ENCODE data around the gene CYTH3. TPM values are rescaled to one million over a fixed set of nuclear protein-coding genes. Genes with fewer than 3 reads are reported as not detected.

CYTH3 gene
- total RNA-seq, 1 donor from 2014 or later: 0.98 TPM

GRCh38 chr7:6258440-6259182, 13.8 kb downstream of the CYTH3 start:
- intact Hi-C loops (cut with micrococcal nuclease): no loop called here

- intact Hi-C loops (cut with micrococcal nuclease): no loop called here
Observed at GRCh38 chr7:6257675-6258074, 14.7 kb downstream of the CYTH3 start.

DNA sequence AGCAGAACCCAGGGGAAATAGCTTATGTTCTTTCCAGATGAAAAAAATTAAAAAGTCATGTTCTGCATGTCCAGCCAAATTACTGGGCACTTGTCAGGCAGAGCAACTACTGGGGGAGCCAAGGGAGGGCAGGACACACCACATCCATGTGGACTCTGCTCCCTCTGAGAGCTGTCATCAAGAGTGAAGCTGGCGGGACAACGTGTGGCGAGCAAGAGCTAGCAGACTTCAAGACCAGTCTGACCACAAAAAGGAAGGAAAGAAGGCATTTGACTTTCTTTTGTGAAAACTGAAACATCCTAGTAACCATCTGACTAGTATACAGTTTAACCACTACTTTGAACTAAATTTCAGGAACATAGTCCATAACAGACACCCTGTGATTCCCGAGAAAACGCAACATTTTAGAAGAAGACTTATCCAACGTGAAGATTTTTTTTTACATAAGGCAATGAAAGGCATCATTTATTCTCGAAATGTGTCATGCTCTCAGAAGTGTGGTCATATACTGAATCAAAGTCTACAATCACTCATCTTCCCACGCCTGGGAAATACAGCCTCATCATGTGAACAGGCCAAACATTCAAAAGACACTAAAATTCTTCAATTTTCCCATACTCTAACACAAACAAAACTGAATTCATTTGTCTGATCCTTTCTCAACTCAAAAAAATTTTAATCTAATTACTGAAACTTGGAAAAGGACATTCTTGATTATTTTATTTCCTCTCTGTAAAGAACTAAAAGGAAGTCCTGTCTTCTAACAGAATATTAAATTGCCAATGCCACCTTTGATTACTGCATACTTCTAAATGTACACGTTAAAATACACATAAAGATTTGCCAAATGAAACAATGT, 15.5 kb downstream of the CYTH3 start:
- intact Hi-C loops (cut with micrococcal nuclease): no loop called here

DNA sequence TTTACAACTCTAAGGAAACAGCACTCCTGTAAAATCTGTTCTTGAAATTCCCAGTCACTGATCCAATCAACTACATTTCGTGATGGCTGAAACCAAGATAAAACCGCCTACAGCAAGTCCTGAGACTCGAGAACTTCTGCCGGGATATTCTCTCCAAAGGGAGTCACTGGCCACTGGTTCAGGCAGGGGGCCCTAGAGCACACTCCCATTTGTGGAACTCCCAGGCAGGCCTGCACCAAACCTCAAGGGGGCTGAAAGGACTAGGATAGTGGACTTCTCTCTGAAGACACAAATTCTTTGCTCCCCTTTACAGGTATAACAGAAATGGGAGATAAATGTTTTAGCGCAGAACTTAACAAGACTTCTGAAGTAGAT, 16.3 kb downstream of the CYTH3 start:
- intact Hi-C loops (cut with micrococcal nuclease): no loop called here

GRCh38 chr7:6254866-6255265, 17.6 kb downstream of the CYTH3 start:
- intact Hi-C loops (cut with micrococcal nuclease): no loop called here

- intact Hi-C loops (cut with micrococcal nuclease): no loop called here
Observed at GRCh38 chr7:6252748-6253147, 19.7 kb downstream of the CYTH3 start.

- intact Hi-C loops (cut with micrococcal nuclease): no loop called here
Observed at GRCh38 chr7:6252341-6252746, 20.1 kb downstream of the CYTH3 start.

- intact Hi-C loops (cut with micrococcal nuclease): no loop called here
Observed at GRCh38 chr7:6251653-6252052, 20.8 kb downstream of the CYTH3 start.

DNA sequence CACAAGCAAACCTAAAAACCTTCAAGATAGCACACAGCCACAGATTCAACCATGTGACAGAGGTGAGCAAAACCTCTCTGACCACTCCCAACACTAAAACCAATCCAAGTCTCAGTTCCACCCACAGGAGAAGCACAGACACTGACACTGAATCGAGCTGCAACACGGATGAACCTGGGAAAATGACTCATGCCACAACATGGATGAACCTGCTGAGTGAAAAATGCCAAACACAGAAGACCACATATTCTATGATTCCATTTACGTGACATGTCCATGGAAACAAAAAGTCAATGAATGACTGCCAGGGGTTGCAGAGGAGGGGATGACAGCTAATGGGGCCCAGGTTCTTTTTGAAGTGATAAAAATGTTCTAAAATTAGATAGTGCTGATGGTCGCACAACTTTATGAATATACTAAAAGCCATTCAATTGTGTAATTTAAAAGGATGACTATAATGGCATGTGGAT, 22.0 kb downstream of the CYTH3 start:
- intact Hi-C loops (cut with micrococcal nuclease): no loop called here

DNA sequence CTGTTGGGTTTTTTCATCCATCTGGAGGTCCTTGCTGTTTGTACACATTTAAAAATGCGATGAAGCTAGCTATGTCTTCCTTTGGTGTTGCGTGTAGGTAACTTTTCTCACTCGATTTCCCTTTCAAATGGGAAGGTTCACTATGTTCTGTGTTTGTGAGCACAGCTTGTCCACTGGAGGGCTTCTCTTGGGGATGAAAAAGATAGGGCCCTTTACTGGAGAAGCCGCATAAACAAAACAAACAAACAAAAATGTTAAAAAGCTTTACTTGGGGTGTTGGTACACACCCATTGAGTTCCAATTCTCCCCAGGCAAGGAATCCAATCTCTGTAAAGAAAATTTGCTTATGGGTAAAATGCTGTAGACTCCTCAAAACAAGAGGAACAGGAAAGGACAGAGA, 23.4 kb downstream of the CYTH3 start:
- intact Hi-C loops (cut with micrococcal nuclease): no loop called here

GRCh38 chr7:6248581-6248980, 23.8 kb downstream of the CYTH3 start:
- intact Hi-C loops (cut with micrococcal nuclease): no loop called here

DNA sequence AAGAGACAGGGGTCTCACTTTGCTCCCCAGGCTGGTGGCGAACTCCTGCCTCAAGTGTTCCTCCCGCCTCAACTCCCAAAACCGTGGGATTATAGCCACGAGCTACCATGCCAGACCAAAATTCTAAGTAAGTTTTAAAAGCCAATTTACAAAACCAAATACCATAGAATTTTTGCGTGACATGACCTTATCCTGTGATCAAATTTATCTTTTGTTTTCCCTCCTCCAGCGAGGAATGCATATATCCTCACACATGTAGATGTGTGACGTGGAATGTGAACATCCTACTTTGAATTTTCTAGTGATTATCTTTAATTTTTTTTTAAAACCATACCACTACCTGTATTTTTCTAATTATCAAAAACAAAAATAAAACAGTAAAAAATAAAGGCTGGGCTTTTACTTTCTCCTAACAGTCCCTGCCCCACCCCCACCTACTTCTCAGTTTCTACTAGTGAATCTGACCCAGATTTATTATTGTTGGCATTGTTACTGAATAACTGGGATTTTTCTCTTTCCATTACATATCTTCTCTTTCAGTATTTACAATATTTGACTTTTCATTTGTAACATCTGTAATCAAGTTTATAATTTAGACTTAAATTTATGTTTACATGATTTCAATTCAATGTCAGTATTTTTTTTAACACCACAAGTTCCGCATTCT, 26.0 kb downstream of the CYTH3 start:
- intact Hi-C loops (cut with micrococcal nuclease): no loop called here

DNA sequence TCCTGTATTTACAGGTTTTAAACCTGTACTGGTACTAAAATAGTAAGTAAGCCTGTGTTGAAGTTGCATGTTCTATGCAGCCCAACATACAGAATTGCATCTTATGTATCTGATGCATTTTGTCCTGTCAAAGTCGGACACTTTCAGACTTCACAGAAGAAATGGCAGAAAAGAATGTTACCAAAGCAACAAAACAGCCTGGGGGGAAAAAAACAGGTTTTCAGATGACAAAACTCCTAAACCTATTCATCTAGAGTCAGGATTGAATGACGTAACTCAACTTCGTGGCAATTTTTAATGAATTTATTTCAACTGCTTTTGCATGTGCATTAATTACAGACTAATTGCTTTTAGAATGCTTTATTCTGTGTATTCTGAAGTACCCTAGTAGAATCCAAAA, 28.4 kb downstream of the CYTH3 start:
- intact Hi-C loops (cut with micrococcal nuclease): no loop called here

DNA sequence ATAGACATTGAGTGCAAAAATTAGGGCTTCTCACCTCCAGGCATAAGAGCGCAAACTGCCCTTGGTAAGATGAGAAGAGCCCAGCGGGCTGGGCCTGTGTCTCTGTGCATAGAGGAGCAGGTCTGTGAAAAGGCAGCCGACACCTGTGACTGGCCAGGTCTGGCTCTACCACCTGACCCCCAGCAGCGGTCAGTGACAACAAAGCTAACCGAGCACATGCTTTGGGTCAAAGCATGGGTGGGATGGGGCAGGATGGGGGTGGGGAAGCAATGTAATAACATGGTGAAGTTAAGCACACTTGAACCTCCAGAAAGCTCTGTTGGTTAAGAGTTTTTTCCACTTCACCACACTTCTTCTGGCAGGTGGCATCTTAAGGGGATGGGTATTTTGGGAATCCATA, 29.3 kb downstream of the CYTH3 start:
- intact Hi-C loops (cut with micrococcal nuclease): no loop called here

DNA sequence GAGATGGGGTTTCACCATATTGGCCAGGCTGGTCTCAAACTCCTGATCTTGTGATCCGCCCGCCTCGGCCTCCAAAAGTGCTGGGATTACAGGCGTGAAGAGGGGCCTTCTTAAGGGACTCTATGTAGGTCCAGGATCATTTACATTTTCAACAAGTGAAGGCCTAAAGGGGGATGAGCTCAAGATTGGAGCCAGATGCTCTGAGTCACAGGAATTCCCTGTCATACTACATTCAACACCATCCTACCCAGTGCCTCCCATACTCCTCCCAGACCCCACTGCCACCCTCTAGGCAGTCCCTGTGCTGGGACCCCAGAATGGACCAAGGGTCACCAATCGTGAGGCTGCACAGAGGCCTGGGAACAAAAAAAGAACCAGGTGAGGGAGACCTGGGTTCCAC, 29.9 kb downstream of the CYTH3 start:
- intact Hi-C loops (cut with micrococcal nuclease): no loop called here

DNA sequence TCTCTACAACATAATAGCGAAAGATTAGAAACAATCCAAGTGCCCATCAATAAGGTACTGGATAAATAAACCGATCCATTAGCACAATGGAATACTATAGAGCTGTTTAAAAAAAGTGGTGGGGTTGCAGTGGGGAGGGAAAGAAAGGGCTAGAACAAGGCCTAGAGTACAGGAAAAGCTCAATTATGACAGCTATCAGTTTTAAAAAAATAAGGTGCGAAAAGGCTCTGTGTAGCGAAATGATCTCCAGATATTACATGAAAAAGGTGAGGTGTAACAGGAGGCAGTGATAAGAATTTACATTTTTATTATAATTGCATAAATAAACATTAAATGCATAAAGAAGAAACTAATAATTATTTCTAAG, 30.8 kb downstream of the CYTH3 start:
- intact Hi-C loops (cut with micrococcal nuclease): no loop called here

DNA sequence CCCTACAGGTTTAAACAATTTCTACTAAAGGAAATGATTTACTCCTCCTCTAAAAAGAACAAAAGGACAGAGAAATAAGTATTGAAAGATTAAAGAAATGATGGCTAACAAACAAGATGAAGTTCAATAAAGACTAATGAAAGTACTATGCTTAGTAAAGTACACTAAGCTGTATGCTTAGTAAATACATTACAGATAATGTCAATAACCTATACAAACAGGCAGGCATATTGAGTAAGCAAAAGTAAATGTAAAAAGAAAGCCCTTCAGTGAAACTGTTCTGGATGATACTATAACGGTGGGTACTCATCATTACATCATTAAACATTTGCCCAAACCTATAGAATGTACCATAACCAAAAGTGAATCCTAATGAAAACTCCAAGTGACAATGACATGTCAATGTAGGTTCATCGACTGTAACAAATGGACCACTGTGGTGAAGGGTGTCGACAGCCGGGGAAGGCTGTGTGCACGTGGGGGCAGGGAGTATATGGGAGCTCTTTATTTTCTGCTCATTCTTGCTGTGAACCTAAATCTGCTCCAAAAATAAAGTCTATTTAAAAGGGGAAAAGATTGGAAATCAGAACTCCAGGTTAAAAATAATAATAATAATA, 34.0 kb downstream of the CYTH3 start:
- intact Hi-C loops (cut with micrococcal nuclease): no loop called here

GRCh38 chr7:6237730-6238129, 34.7 kb downstream of the CYTH3 start:
- intact Hi-C loops (cut with micrococcal nuclease): no loop called here

DNA sequence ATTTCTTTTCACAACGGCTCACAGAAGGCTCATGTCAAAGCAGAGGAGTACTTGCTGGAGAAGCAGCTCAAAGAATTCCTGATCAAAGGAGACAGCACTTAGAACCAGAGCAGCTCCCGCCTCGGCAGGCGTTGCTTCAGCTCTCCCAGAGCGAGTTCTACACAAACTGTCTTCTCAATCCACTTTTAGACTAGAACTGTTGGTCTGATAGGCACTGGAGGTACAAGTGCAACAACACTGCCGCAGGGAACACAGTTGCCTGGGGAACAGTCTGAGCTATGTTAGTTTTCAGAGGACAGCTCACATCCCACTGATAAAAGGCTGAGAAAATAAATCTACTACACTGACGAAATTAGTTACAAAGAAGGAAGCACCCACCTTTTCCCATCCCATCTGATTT, 35.4 kb downstream of the CYTH3 start:
- intact Hi-C loops (cut with micrococcal nuclease): no loop called here

DNA sequence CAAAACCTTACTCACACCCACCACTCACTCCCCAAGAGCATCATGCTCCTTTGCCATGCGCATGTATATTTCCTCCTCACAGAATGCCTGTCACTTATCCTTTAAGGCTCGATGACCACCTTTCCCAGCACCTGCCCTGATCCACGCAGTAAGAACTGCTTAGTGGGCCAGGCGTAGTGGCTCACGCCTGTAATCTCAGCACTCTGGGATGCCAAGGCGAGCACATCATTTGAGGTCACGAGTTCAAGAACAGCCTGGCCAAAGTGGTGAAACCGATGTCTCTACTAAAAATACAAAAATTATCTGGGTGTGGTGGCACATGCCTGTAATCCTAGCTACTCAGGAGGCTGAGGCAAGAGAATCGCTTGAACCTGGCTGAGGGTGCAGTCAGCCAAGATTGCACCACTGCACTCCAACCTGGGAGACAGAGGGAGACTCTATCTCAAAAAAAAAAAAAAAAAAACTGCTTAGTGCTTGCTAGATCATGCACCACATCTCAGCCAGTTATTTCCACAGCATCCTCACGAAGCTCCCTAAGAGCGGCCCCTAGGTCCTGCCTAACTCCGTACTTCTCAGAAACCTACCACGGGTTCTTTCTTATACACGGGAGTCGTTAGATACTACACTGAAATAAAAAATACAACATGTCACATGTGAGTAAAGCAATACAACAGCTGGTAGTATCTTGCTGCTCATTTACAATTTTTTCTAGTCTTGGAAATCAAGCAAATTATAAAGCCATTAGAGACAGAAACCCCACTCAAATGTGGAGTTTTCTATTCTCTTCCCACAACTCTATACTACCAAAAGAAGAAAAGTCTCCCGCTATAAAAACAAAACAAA, 37.2 kb downstream of the CYTH3 start:
- intact Hi-C loops (cut with micrococcal nuclease): no loop called here

DNA sequence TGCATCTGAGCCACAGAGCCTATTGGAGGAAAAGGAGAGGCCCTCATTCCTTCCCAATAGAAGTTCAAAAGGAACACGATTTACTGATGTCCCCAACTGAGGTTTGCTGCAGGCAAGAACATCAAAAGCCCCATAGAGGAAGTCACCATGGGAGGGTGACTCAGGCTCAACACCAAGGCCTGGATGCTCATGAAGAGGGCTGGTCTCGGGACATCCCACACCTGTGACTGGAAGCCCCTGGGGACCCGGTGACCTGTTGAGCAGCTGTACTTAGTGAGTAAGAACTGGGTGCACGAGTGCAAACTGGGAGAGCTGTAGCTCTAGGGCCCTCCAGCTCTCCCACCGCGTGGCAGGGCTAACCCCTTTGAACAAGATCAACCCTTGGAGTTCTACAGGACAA, 38.0 kb downstream of the CYTH3 start:
- intact Hi-C loops (cut with micrococcal nuclease): no loop called here

All from T-helper 1 cell treated with Interleukin-12 subunit alpha and Interleukin-12 subunit beta and Interleukin-4 antibody, amounts not matched to agents 30 ng/mL and 1 ng/mL, for 36 hours (primary cell).